Measurements from ENCODE around the gene EPHB4. TPM values are rescaled to one million over a fixed set of nuclear protein-coding genes. Genes with fewer than 3 reads are reported as not detected.

EPHB4 gene
- total and polyA plus RNA-seq, 2 of the 8 experiments (the other 6 are each of a cell fraction or from before 2014, with no cell fraction given), result 85.0 to 113 TPM

DNA sequence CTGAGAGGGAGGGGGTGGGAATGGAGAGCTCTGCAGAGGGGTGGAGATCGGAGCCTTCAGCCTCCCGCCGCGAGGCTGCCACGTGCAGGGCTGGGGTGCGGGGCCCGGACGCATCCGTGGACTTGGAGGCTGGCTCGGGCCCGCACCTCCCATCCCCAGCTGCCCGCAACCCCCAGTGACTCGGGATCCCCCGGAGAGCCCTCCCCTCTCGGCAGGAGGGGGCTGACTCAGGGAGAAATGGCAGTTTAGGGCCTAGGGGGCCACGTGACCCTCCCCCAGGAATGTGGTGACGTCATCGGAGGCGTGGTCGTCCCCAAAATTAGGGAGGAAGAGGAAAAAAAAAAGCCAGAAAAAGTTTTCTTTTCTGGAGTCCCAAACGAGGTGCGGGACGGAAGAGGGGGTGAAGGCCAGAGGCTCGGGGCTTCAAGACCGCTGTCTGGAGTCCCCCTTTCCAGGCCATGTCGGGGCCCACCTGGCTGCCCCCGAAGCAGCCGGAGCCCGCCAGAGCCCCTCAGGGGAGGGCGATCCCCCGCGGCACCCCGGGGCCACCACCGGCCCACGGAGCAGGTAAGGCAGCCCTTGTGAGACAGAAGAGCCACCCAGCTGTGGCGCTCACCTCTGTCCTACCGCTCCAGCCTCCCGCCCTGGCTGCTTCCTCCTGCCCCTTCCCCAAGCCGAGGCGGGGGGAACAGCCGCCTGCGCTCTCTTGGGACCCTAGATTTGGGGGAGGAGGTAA, 39.9 kb upstream of the EPHB4 start, which contains the start of gene TRIP6:
TSS of gene TRIP6 (plus strand) at position 348 of the 736 bp plus-strand sequence. CDS start at position 459, 111 bp downstream.
- Histone ChIP-seq H3K27ac (ENCODE audit: low read depth, low read length) (peak within 1 kb of the TSS; percentile 94), H3K23ac (ENCODE audit: insufficient read length) (no peak within 1 kb of the TSS), H2BK5ac (ENCODE audit: low read depth, low read length) (peak within 1 kb of the TSS; percentile 94)
- TF ChIP-seq NRF1 (IDR thresholded peaks at IDR 0.05; ENCODE audit: low read depth, low read length), result no peak
- TF ChIP-seq SRF (IDR thresholded peaks at IDR 0.05; ENCODE audit: low read depth, low read length), result no peak
- no peak for TF ChIP-seq KDM1A (IDR thresholded peaks at IDR 0.05; ENCODE audit: borderline replicate concordance, low read length)
- TF ChIP-seq POLR2A (IDR thresholded peaks at IDR 0.05; ENCODE audit: control extremely low read depth in 1 of 2, low read depth in 2 of 2, low read length in 2 of 2), result peak in 1 of 2 experiments; percentile 73; a peak in 2 of 3 replicates
- TF ChIP-seq, protein P1, sequence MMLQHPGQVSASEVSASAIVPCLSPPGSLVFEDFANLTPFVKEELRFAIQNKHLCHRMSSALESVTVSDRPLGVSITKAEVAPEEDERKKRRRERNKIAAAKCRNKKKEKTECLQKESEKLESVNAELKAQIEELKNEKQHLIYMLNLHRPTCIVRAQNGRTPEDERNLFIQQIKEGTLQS (IDR thresholded peaks at IDR 0.05; ENCODE audit: insufficient read depth, low read depth, low read length), result peak; percentile 93
- TF ChIP-seq POU5F1 (IDR thresholded peaks at IDR 0.05; ENCODE audit: low read depth, low read length), result no peak
- TF ChIP-seq FOSL1 (IDR thresholded peaks at IDR 0.05; ENCODE audit: insufficient read depth, low read depth, low read length), result no peak
- no peak for TF ChIP-seq SP2 (IDR thresholded peaks at IDR 0.05; ENCODE audit: low read length)
- TF ChIP-seq CBX5 (IDR thresholded peaks at IDR 0.05; ENCODE audit: low read depth, low read length), result no peak
- TF ChIP-seq SAP30 (IDR thresholded peaks at IDR 0.05; ENCODE audit: insufficient read depth, insufficient replicate concordance, low read length), result no peak
- no peak; the same call in 1 of the 2 replicates for TF ChIP-seq CHD1 (IDR thresholded peaks at IDR 0.05; ENCODE audit: low read depth, low read length)
- peak; percentile 57; the same call in 1 of the 2 replicates for TF ChIP-seq BACH1 (IDR thresholded peaks at IDR 0.05; ENCODE audit: low read length)

More for the DNA sequence above, 39.9 kb upstream of the EPHB4 start, which contains the start of gene TRIP6:
- H3K4me2 ChIP-seq (ENCODE audit: insufficient read depth in 1 of 2, low read depth in 2 of 2, low read length in 2 of 2), result peak within 1 kb of the TSS; percentile 73 to 91
- H3K36me3 ChIP-seq (ENCODE audit: control insufficient read depth in 2 of 4, insufficient read depth in 4 of 4, low read length in 3 of 4), result peaks cover 15 to 27% (median 21%) of the 10 kb centered on the region in 4 experiments
- H3K4me1 ChIP-seq (replicated peaks in 1 of 4; ENCODE audit: control insufficient read depth in 3 of 4, insufficient read depth in 4 of 4, low read length in 3 of 4), result peaks cover 2 to 16% (median 11%) of the 10 kb centered on the region in 4 experiments
- H3K9me3 ChIP-seq (ENCODE audit: insufficient read depth in 2 of 2, low read depth in 1 of 2, low read length in 1 of 2), result no peaks in the 10 kb centered on the region
- peak within 1 kb of the TSS; percentile 99 for H3K18ac ChIP-seq (ENCODE audit: extremely low read depth, low read length)
- H3K4ac ChIP-seq (replicated peaks; ENCODE audit: insufficient read length, low read depth, low read length), result peak within 1 kb of the TSS; percentile 90
- H3K27me3 ChIP-seq (replicated peaks in 1 of 4; ENCODE audit: control insufficient read depth in 3 of 4, extremely low read depth in 1 of 4, insufficient read depth in 3 of 4, low read length in 3 of 4), result no peaks in the 10 kb centered on the region
- CTCF ChIA-PET (ENCODE audit: partially characterized antibody), result interaction anchor here (0.9 kb wide), 1 partner anchor 15 kb away, joined by 3 read pairs; no protein-coding TSS in a partner anchor
- DNase-seq (ENCODE audit: low read depth in 1 of 2, low spot score in 2 of 2) (peak; percentile 64 to 97), FAIRE-seq (no peak)
- peaks cover 6% of the 10 kb centered on the region; the same call in 1 of the 2 replicates for H3K23me2 ChIP-seq (ENCODE audit: low read depth, low read length)
- H2BK20ac ChIP-seq (ENCODE audit: low read length), result no peak within 1 kb of the TSS
- H3K4me3 ChIP-seq (ENCODE audit: extremely low read depth in 1 of 4, insufficient read depth in 2 of 4, low read depth in 3 of 4, low read length in 4 of 4), result peak within 1 kb of the TSS; percentile 68 to 93 (median 83)
- peak within 1 kb of the TSS; percentile 94 for H4K5ac ChIP-seq (ENCODE audit: insufficient read length, low read depth, low read length)
- WGBS, 2 experiments (ENCODE audit: extremely low coverage in 1 of 2, insufficient coverage in 1 of 2, insufficient read length in 1 of 2, insufficient replicate concordance in 2 of 2, low coverage in 1 of 2, low lambda C conversion rate in 2 of 2, missing lambda C conversion rate in 1 of 2), result 2% methylated on average over 31 of the region's 42 CpGs; no CpG with 5 or more reads in 1 of the 2 experiments
- H2BK120ac ChIP-seq (replicated peaks; ENCODE audit: low read depth, low read length), result peak within 1 kb of the TSS; percentile 78
- H3K79me2 ChIP-seq (ENCODE audit: control insufficient read depth in 1 of 2, insufficient read depth in 2 of 2, low read length in 2 of 2), result peaks cover 0 to 18% of the 10 kb centered on the region in 2 experiments; a peak in 3 of 4 replicates
- POLR2A ChIA-PET (ENCODE audit: partially characterized antibody), result interaction anchor here (0.8 to 15.1 kb wide), 13 partner anchors 8 to 162 kb away, joined by 3 to 313 read pairs (median 4); partner anchors contain the start of genes POP7, SLC12A9, SRRT and UFSP1
- peak within 1 kb of the TSS; percentile 96 for H4K91ac ChIP-seq (replicated peaks; ENCODE audit: insufficient read length, low read length)
- H2BK15ac ChIP-seq (ENCODE audit: low read length), result peak within 1 kb of the TSS; percentile 92; the same call in 1 of the 2 replicates
- H2BK12ac ChIP-seq (ENCODE audit: low read depth, low read length), result peak within 1 kb of the TSS; percentile 97; the same call in 1 of the 2 replicates
- peak within 1 kb of the TSS; percentile 64 to 91 (median 83) for H3K9ac ChIP-seq (replicated peaks in 1 of 4; ENCODE audit: extremely low read depth in 1 of 4, low read depth in 3 of 4, low read length in 3 of 4)
- H4K20me1 ChIP-seq (replicated peaks in 1 of 2; ENCODE audit: control insufficient read depth in 1 of 2, insufficient read depth in 2 of 2, low read length in 2 of 2), result no peaks in the 10 kb centered on the region
- no peak within 1 kb of the TSS for H2AFZ ChIP-seq (ENCODE audit: low read length)
- H3K14ac ChIP-seq (ENCODE audit: insufficient read length), result no peak within 1 kb of the TSS
- H3K79me1 ChIP-seq (ENCODE audit: low read depth, low read length), result peaks cover 7% of the 10 kb centered on the region; the same call in 1 of the 2 replicates
- peak within 1 kb of the TSS; percentile 98 for H2AK5ac ChIP-seq (ENCODE audit: low read depth, low read length)
- H4K8ac ChIP-seq (ENCODE audit: extremely low read depth, insufficient read depth, low read length), result peak within 1 kb of the TSS; percentile 95
- H3K56ac ChIP-seq (replicated peaks; ENCODE audit: insufficient read length, low read depth, low read length), result peak within 1 kb of the TSS; percentile 92

All from H1 (cell line).